Tibial nerve (tissue), 4 donors: ENCODE measurements around the gene MPZL2. TPM values are rescaled to one million over a fixed set of nuclear protein-coding genes. Genes with fewer than 3 reads are reported as not detected.

Experiments used
- DNase-seq, 2 donors: peaks; one replicate each; pipeline ENCODE4 v3.0.0-alpha.2; 2019; ENCODE audit warnings: low spot score in 2 of 2
- H3K27ac ChIP-seq, 4 donors: fragments of 200-600 bp; sonication (generic) in 3 of 4; one replicate each; pipeline ENCODE4 v1.5.1; 2017 to 2019; ENCODE audit warnings: mild to moderate bottlenecking in 1 of 4
- H3K27me3 ChIP-seq, 2 donors: fragments of 200-600 bp; sonication (generic) in 1 of 2; one replicate each; pipeline versions ENCODE4 v1.5.1 to v1.6.0; 2017 to 2019
- H3K36me3 ChIP-seq, 3 donors: fragments of 200-600 bp; sonication (generic); one replicate each; pipeline ENCODE4 v1.5.1; 2018 to 2019
- H3K4me1 ChIP-seq, 4 donors: fragments of 200-600 bp; sonication (generic) in 3 of 4; one replicate each; pipeline ENCODE4 v1.5.1; 2017 to 2019
- H3K4me3 ChIP-seq, 4 donors: fragments of 200-600 bp; sonication (generic) in 3 of 4; one replicate each; pipeline ENCODE4 v1.5.1; 2017 to 2019; ENCODE audit warnings: mild to moderate bottlenecking in 1 of 4, moderate library complexity in 1 of 4
- H3K9me3 ChIP-seq, 4 donors: fragments of 200-600 bp; sonication (generic) in 3 of 4; one replicate each; pipeline ENCODE4 v1.5.1; 2017 to 2019
- CTCF ChIP-seq, 5 experiments: fragments of 200-600 bp in 3 of 5; fragments of 450-650 bp in 2 of 5; sonication (generic) in 3 of 5; IDR thresholded peaks; one replicate each; pipeline ENCODE4 v1.5.1; 2016 to 2019; ENCODE audit warnings: antibody characterized with exemption in 5 of 5, mild to moderate bottlenecking in 3 of 5, moderate library complexity in 2 of 5
- EP300 ChIP-seq, 2 donors: sonication (generic); formaldehyde crosslinking; IDR thresholded peaks; one replicate each; pipeline ENCODE4 v1.6.1; 2017; ENCODE audit warnings: antibody characterized with exemption in 2 of 2, mild to moderate bottlenecking in 1 of 2
- POLR2A ChIP-seq, 2 donors: fragments of 450-650 bp; IDR thresholded peaks; one replicate each; pipeline ENCODE4 v1.6.1; 2017; ENCODE audit warnings: antibody characterized with exemption in 2 of 2, mild to moderate bottlenecking in 2 of 2, moderate library complexity in 2 of 2
- WGBS, 2 donors: methylation state at CpG; one replicate each; pipeline ENCODE4 v1.1.5; 2018; 5-methylcytosine and 5-hydroxymethylcytosine counted together
- total RNA-seq, 4 donors: library from RNA; depleted of rRNA; stranded (reverse); fragments of >200 nt; gene quantifications; one replicate each; pipeline ENCODE4 v1.1.0, GENCODE V29; 2016

The MPZL2 gene
- total RNA-seq, 4 donors from 2014 or later = 6.7 to 53.7 (median 27.0) TPM

DNA sequence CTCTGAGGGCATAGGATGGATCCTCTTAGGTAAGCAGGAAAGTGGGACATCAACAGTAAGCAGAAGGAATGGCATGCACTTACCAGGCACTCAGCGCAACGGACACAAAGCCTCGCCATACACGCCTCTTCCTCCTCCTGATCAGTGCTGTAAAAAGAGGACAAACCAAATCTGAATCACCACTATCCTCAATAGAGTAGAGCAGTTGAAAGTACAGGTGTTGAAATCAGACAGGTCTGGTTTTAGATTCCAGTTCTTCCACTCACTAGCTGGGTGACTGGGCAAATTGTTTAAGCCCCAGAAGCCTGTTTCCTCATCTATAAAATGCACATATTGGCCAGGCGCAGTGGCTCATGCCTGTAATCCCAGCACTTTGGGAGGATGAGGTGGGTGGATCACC is 30.7 kb downstream of the MPZL2 start:
- 91 to 92% methylated on average over 5 of the region's 5 CpGs for WGBS, 2 donors
- Histone ChIP-seq H3K4me1 (no peaks in the 10 kb centered on the region), H3K27me3 (peaks cover 0 to 5% of the 10 kb centered on the region in 2 donors), H3K9me3 (no peaks in the 10 kb centered on the region), H3K4me3 (no peak overlapping the region), H3K36me3 (no peaks in the 10 kb centered on the region), H3K27ac (no peak overlapping the region)
- no peak for DNase-seq
- TF ChIP-seq POLR2A (IDR thresholded peaks at IDR 0.05) = no peak
- TF ChIP-seq EP300 (IDR thresholded peaks at IDR 0.05) = no peak
- no peak for TF ChIP-seq CTCF (IDR thresholded peaks at IDR 0.05)

GRCh38 chr11:118232659-118233058 is 31.4 kb downstream of the MPZL2 start:
- no peak overlapping the region for H3K4me3 ChIP-seq
- H3K27ac ChIP-seq = no peak overlapping the region
- H3K9me3 ChIP-seq = no peaks in the 10 kb centered on the region
- peaks cover 0 to 8% of the 10 kb centered on the region in 2 donors for H3K27me3 ChIP-seq
- TF ChIP-seq CTCF (IDR thresholded peaks at IDR 0.05) (no peak), EP300 (IDR thresholded peaks at IDR 0.05) (no peak), POLR2A (IDR thresholded peaks at IDR 0.05) (no peak)
- no peak for DNase-seq
- H3K4me1 ChIP-seq = peaks cover 0 to under 1% (median 0%) of the 10 kb centered on the region in 4 donors
- no peaks in the 10 kb centered on the region for H3K36me3 ChIP-seq
- WGBS, 2 donors = 85 to 88% methylated on average over 1 of the region's 1 CpG

GRCh38 chr11:118231461-118231860 is 32.6 kb downstream of the MPZL2 start:
- no peak for DNase-seq
- TF ChIP-seq CTCF (IDR thresholded peaks at IDR 0.05) = no peak
- no peaks in the 10 kb centered on the region for H3K36me3 ChIP-seq
- no peaks in the 10 kb centered on the region for H3K9me3 ChIP-seq
- H3K4me3 ChIP-seq = no peak overlapping the region
- H3K4me1 ChIP-seq = peaks cover 0 to 9% (median 0%) of the 10 kb centered on the region in 4 donors
- H3K27ac ChIP-seq = no peak overlapping the region
- H3K27me3 ChIP-seq = peaks cover 0 to 5% of the 10 kb centered on the region in 2 donors

- 90 to 91% methylated on average over 3 of the region's 3 CpGs for WGBS, 2 donors
- no peaks in the 10 kb centered on the region for H3K9me3 ChIP-seq
- H3K4me3 ChIP-seq = no peak overlapping the region
- peaks cover 0 to 5% of the 10 kb centered on the region in 2 donors for H3K27me3 ChIP-seq
- peak overlapping the region in 2 of 4 donors; percentile 2 to 5 for H3K27ac ChIP-seq
- TF ChIP-seq EP300 (IDR thresholded peaks at IDR 0.05) (no peak), CTCF (IDR thresholded peaks at IDR 0.05) (no peak), POLR2A (IDR thresholded peaks at IDR 0.05) (no peak)
- no peaks in the 10 kb centered on the region for H3K36me3 ChIP-seq
- DNase-seq = no peak
- H3K4me1 ChIP-seq = peaks cover 0 to 9% (median 0%) of the 10 kb centered on the region in 4 donors
These were observed 34.0 kb downstream of the MPZL2 start for GRCh38 chr11:118230088-118230487.

- TF ChIP-seq POLR2A (IDR thresholded peaks at IDR 0.05) = no peak
- TF ChIP-seq CTCF (IDR thresholded peaks at IDR 0.05) = no peak
- no peak for TF ChIP-seq EP300 (IDR thresholded peaks at IDR 0.05)
- peak overlapping the region in 3 of 4 donors; percentile 2 to 25 (median 5) for H3K27ac ChIP-seq
These were observed 34.7 kb downstream of the MPZL2 start for GRCh38 chr11:118229274-118229847.

More at GRCh38 chr11:118229274-118229847, 34.7 kb downstream of the MPZL2 start:
- H3K4me3 ChIP-seq = no peak overlapping the region
- H3K27me3 ChIP-seq = peaks cover 0 to 5% of the 10 kb centered on the region in 2 donors
- no peaks in the 10 kb centered on the region for H3K9me3 ChIP-seq
- DNase-seq = no peak
- no peaks in the 10 kb centered on the region for H3K36me3 ChIP-seq
- peaks cover 0 to 9% (median 0%) of the 10 kb centered on the region in 4 donors for H3K4me1 ChIP-seq
- 77 to 80% methylated on average over 5 of the region's 5 CpGs for WGBS, 2 donors
